Measurements from ENCODE around the gene PDE6A. TPM values are rescaled to one million over a fixed set of nuclear protein-coding genes. Genes with fewer than 3 reads are reported as not detected.

Gene PDE6A
- total RNA-seq, 1 donor from 2014 or later, result 0.14 TPM

GRCh38 chr5:149916334-149917072 lies 28.1 kb downstream of the PDE6A start:
- Mint-ChIP-seq H3K27me3 (ENCODE audit: low read depth, unreplicated experiment) (no peaks in the 10 kb centered on the region), H3K9me3 (ENCODE audit: unreplicated experiment) (no peaks in the 10 kb centered on the region), H3K4me3 (ENCODE audit: unreplicated experiment) (no peak overlapping the region), H3K27ac (ENCODE audit: unreplicated experiment) (peak overlapping the region; percentile 8), H3K4me1 (ENCODE audit: low read depth, unreplicated experiment) (peaks cover 32% of the 10 kb centered on the region), H3K36me3 (ENCODE audit: low read depth, unreplicated experiment) (no peaks in the 10 kb centered on the region)
- FAIRE-seq, result no peak
- Histone ChIP-seq H3K9ac (ENCODE audit: low read length) (peak overlapping the region; percentile 0), H2AFZ (ENCODE audit: low read depth, low read length) (no peak overlapping the region), H3K4me2 (ENCODE audit: low read length) (peak overlapping the region; percentile 54), H3K79me2 (ENCODE audit: insufficient read depth, low read length) (no peaks in the 10 kb centered on the region), H3K4me1 (ENCODE audit: insufficient read depth, low read length) (peaks cover 27% of the 10 kb centered on the region), H3K4me3 (ENCODE audit: insufficient read depth, low read depth, low read length) (no peak overlapping the region), H3K27ac (ENCODE audit: low read depth, low read length) (no peak overlapping the region), H3K36me3 (ENCODE audit: insufficient read depth, low read length) (no peaks in the 10 kb centered on the region), H3K9me3 (ENCODE audit: insufficient read depth, low read depth, low read length) (no peaks in the 10 kb centered on the region), H4K20me1 (ENCODE audit: insufficient read depth, low read length) (no peaks in the 10 kb centered on the region), H3K27me3 (ENCODE audit: insufficient read depth, low read length) (no peaks in the 10 kb centered on the region)
- TF ChIP-seq CTCF (IDR thresholded peaks at IDR 0.05; ENCODE audit: insufficient read depth, low read depth, low read length) (no peak), EZH2 (IDR thresholded peaks at IDR 0.05; ENCODE audit: insufficient read depth, low read length) (no peak)
- DNase-seq (ENCODE audit: low read depth), result no peak

DNA sequence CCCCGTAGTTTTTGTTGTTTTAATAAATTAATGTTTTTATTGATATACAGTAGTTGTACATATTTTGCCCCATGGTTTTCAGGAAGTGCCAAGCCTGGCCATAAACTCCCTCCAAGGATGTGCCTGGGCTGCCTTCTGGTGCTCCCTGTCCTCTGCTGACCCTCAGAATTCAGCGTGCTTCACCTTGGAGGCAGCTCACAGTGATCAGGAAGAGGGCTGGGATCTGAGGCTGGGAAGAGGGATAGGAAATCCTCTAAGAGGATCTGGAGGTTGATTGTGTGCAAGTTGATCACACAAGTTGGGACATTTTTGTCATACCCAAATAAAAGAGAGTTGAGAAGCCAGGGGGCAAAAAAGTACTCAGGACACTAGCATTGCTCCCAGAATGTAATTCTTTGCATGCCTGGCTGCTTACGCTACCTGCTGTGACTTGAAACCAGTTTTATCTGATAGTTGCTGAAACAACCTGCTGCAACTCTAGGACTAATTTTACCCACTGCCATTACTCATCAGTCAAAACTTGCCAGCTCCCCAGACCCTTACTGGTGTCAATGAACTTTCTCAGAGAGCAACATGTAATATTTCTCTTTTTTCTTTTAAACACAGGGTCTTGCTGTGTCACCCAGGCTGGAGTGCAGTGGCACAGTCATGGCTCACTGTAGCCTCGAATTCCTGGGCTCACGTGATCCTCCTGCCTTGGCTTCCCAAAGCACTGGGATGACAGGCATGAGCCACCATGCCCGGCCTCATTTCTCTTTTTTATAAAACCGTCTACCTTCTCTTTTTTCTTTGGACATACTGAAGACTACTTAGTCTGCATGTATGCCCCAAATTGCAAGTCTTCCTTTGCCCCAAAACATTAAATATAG lies 29.0 kb downstream of the PDE6A start:
- no peak overlapping the region for H3K4me3 Mint-ChIP-seq (ENCODE audit: unreplicated experiment)
- H3K9me3 Mint-ChIP-seq (ENCODE audit: unreplicated experiment), result no peaks in the 10 kb centered on the region
- peak; percentile 53 for DNase-seq (ENCODE audit: low read depth)
- H3K4me1 ChIP-seq (ENCODE audit: insufficient read depth, low read length), result peaks cover 27% of the 10 kb centered on the region
- H3K79me2 ChIP-seq (ENCODE audit: insufficient read depth, low read length), result no peaks in the 10 kb centered on the region
- no peaks in the 10 kb centered on the region for H3K27me3 ChIP-seq (ENCODE audit: insufficient read depth, low read length)
- FAIRE-seq, result peak; percentile 45
- no peaks in the 10 kb centered on the region for H3K36me3 ChIP-seq (ENCODE audit: insufficient read depth, low read length)
- peaks cover 32% of the 10 kb centered on the region for H3K4me1 Mint-ChIP-seq (ENCODE audit: low read depth, unreplicated experiment)
- H3K4me3 ChIP-seq (ENCODE audit: insufficient read depth, low read depth, low read length), result no peak overlapping the region
- H3K4me2 ChIP-seq (ENCODE audit: low read length), result peak overlapping the region; percentile 1
- no peaks in the 10 kb centered on the region for H3K36me3 Mint-ChIP-seq (ENCODE audit: low read depth, unreplicated experiment)
- H3K27ac ChIP-seq (ENCODE audit: low read depth, low read length), result peak overlapping the region; percentile 24
- no peak overlapping the region for H2AFZ ChIP-seq (ENCODE audit: low read depth, low read length)
- TF ChIP-seq EZH2 (IDR thresholded peaks at IDR 0.05; ENCODE audit: insufficient read depth, low read length), result no peak
- no peak for TF ChIP-seq CTCF (IDR thresholded peaks at IDR 0.05; ENCODE audit: insufficient read depth, low read depth, low read length)
- no peaks in the 10 kb centered on the region for H3K27me3 Mint-ChIP-seq (ENCODE audit: low read depth, unreplicated experiment)
- peak overlapping the region; percentile 79 for H3K27ac Mint-ChIP-seq (ENCODE audit: unreplicated experiment)
- no peaks in the 10 kb centered on the region for H3K9me3 ChIP-seq (ENCODE audit: insufficient read depth, low read depth, low read length)
- H3K9ac ChIP-seq (ENCODE audit: low read length), result no peak overlapping the region
- H4K20me1 ChIP-seq (ENCODE audit: insufficient read depth, low read length), result no peaks in the 10 kb centered on the region
